ENCODE results near the gene SDR9C7.

- no peak for TF ChIP-seq POLR2A (IDR thresholded peaks at IDR 0.05)
- TF ChIP-seq, protein P1, sequence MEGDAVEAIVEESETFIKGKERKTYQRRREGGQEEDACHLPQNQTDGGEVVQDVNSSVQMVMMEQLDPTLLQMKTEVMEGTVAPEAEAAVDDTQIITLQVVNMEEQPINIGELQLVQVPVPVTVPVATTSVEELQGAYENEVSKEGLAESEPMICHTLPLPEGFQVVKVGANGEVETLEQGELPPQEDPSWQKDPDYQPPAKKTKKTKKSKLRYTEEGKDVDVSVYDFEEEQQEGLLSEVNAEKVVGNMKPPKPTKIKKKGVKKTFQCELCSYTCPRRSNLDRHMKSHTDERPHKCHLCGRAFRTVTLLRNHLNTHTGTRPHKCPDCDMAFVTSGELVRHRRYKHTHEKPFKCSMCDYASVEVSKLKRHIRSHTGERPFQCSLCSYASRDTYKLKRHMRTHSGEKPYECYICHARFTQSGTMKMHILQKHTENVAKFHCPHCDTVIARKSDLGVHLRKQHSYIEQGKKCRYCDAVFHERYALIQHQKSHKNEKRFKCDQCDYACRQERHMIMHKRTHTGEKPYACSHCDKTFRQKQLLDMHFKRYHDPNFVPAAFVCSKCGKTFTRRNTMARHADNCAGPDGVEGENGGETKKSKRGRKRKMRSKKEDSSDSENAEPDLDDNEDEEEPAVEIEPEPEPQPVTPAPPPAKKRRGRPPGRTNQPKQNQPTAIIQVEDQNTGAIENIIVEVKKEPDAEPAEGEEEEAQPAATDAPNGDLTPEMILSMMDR (IDR thresholded peaks at IDR 0.05), result no peak
Observed at GRCh38 chr12:56943878-56944277, 9.7 kb upstream of the SDR9C7 start.

Measured in Peyer's patch (tissue), 4 donors.